Loucy (cell line): ENCODE measurements around the gene CDHR5.

ENCODE experiments used
- H2AFZ ChIP-seq: fragments of 200-600 bp; sonication (generic); 2 replicates; pipeline ENCODE4 v1.6.0; 2016; ENCODE audit warnings: antibody characterized with exemption, mild to moderate bottlenecking, low read length, moderate library complexity
- H3F3A ChIP-seq: fragments of 200-600 bp; 2 replicates; pipeline ENCODE4 v1.6.0; 2016; ENCODE audit warnings: antibody characterized with exemption, low read depth, mild to moderate bottlenecking
- H3K27me3 ChIP-seq: fragments of 200-600 bp; sonication (generic); 2 replicates; pipeline ENCODE4 v1.6.1; 2014; ENCODE audit warnings: low read length, mild to moderate bottlenecking; ENCODE audit not compliant: insufficient read depth, poor library complexity, severe bottlenecking
- H3K36me3 ChIP-seq: fragments of 200-600 bp; sonication (generic); 2 replicates; pipeline ENCODE4 v1.6.1; 2016; ENCODE audit warnings: low read length; ENCODE audit not compliant: insufficient read depth
- H3K4me1 ChIP-seq: fragments of 200-600 bp; sonication (generic); 2 replicates; pipeline ENCODE4 v1.5.1; 2014; ENCODE audit warnings: low read length, mild to moderate bottlenecking; ENCODE audit not compliant: insufficient read depth, poor library complexity, severe bottlenecking
- H3K4me2 ChIP-seq: fragments of 200-600 bp; sonication (generic); 2 replicates; pipeline ENCODE4 v1.6.0; 2014; ENCODE audit warnings: antibody characterized with exemption, low read length, low read depth, mild to moderate bottlenecking; ENCODE audit not compliant: poor library complexity, severe bottlenecking
- H3K4me3 ChIP-seq: fragments of 200-600 bp; sonication (generic); 2 replicates; pipeline ENCODE4 v1.5.1; 2014; ENCODE audit warnings: low read length, mild to moderate bottlenecking, mixed read lengths; ENCODE audit not compliant: poor library complexity, severe bottlenecking
- H3K79me2 ChIP-seq: fragments of 200-600 bp; sonication (generic); 2 replicates; pipeline ENCODE4 v1.6.1; 2014; ENCODE audit warnings: low read length; ENCODE audit not compliant: insufficient read depth
- H3K9ac ChIP-seq: fragments of 200-600 bp; sonication (generic); 2 replicates; pipeline ENCODE4 v1.6.0; 2014; ENCODE audit warnings: mild to moderate bottlenecking, low read depth, low read length, moderate library complexity; ENCODE audit not compliant: poor library complexity, severe bottlenecking
- H3K9me2 ChIP-seq: fragments of 200-600 bp; sonication (generic); replicated peaks from 2 replicates; pipeline ENCODE4 v1.6.1; 2016; ENCODE audit warnings: low read depth, low read length, mixed read lengths
- H3K9me3 ChIP-seq: fragments of 200-600 bp; sonication (generic); 2 replicates; pipeline ENCODE4 v1.6.1; 2014; ENCODE audit warnings: mild to moderate bottlenecking, antibody characterized with exemption, low read length, low read depth; ENCODE audit not compliant: insufficient read depth
- H4K20me1 ChIP-seq: fragments of 200-600 bp; sonication (generic); 2 replicates; pipeline ENCODE4 v1.6.0; 2014; ENCODE audit warnings: antibody characterized with exemption, low read length, mild to moderate bottlenecking; ENCODE audit not compliant: insufficient read depth, poor library complexity, severe bottlenecking
- EZH2phosphoT487 ChIP-seq: fragments of 200-600 bp; IDR thresholded peaks from 2 replicates; pipeline ENCODE4 v1.6.1; 2018; ENCODE audit warnings: antibody characterized with exemption, mild to moderate bottlenecking, moderate library complexity, borderline replicate concordance
- TF ChIP-seq, protein P1 (sequence below): fragments of 200-600 bp; sonication (generic); conservative IDR thresholded peaks from 2 replicates; pipeline ENCODE4 v1.5.1; 2014; ENCODE audit warnings: mild to moderate bottlenecking, antibody characterized with exemption, low read length

CDHR5 gene

DNA sequence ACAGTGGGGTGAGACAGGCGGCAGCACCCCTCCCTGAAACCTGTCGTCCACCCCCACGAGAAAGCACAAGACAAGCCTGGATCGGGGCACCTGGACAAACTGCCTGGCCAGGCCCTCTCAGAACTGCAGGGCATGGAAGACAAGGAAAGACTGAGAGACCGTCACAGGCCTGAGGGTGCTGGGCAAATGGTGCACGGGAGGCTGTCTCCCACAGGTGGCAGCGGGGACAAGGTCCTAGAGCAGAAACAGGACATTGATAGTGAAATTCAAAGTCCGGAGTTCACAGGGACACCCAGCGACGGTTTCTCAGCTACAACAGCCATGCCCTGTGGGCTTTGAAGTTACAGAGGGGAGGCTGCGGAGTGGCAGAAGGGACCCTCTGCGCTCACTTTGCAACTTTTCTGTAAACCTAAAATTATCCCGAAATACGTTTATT is 33.0 kb upstream of the CDHR5 start:
- no peaks in the 10 kb centered on the region for H3F3A ChIP-seq
- no peaks in the 10 kb centered on the region for H3K79me2 ChIP-seq
- no peaks in the 10 kb centered on the region for H3K4me1 ChIP-seq
- H3K4me3 ChIP-seq = no peak overlapping the region
- H3K4me2 ChIP-seq = no peak overlapping the region
- H3K9me3 ChIP-seq = no peaks in the 10 kb centered on the region
- no peaks in the 10 kb centered on the region for H4K20me1 ChIP-seq
- H3K27me3 ChIP-seq = no peaks in the 10 kb centered on the region
- H2AFZ ChIP-seq = no peak overlapping the region
- no peaks in the 10 kb centered on the region for H3K9me2 ChIP-seq
- no peak overlapping the region for H3K9ac ChIP-seq
- H3K36me3 ChIP-seq = peaks cover 41% of the 10 kb centered on the region; the same call in 1 of the 2 replicates
- TF ChIP-seq EZH2phosphoT487 = no peak
- TF ChIP-seq, protein P1, sequence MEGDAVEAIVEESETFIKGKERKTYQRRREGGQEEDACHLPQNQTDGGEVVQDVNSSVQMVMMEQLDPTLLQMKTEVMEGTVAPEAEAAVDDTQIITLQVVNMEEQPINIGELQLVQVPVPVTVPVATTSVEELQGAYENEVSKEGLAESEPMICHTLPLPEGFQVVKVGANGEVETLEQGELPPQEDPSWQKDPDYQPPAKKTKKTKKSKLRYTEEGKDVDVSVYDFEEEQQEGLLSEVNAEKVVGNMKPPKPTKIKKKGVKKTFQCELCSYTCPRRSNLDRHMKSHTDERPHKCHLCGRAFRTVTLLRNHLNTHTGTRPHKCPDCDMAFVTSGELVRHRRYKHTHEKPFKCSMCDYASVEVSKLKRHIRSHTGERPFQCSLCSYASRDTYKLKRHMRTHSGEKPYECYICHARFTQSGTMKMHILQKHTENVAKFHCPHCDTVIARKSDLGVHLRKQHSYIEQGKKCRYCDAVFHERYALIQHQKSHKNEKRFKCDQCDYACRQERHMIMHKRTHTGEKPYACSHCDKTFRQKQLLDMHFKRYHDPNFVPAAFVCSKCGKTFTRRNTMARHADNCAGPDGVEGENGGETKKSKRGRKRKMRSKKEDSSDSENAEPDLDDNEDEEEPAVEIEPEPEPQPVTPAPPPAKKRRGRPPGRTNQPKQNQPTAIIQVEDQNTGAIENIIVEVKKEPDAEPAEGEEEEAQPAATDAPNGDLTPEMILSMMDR = no peak

- no peaks in the 10 kb centered on the region for H4K20me1 ChIP-seq
- H3K27me3 ChIP-seq = no peaks in the 10 kb centered on the region
- H3K9me3 ChIP-seq = no peaks in the 10 kb centered on the region
- peaks cover 45% of the 10 kb centered on the region; the same call in 1 of the 2 replicates for H3K36me3 ChIP-seq
- TF ChIP-seq, protein P1 = no peak
- TF ChIP-seq EZH2phosphoT487 = no peak
- H3F3A ChIP-seq = no peaks in the 10 kb centered on the region
- H3K4me2 ChIP-seq = no peak overlapping the region
- H3K79me2 ChIP-seq = no peaks in the 10 kb centered on the region
- no peaks in the 10 kb centered on the region for H3K9me2 ChIP-seq
- no peak overlapping the region for H3K9ac ChIP-seq
- no peak overlapping the region for H3K4me3 ChIP-seq
- H3K4me1 ChIP-seq = no peaks in the 10 kb centered on the region
- H2AFZ ChIP-seq = no peak overlapping the region
These were observed 32.1 kb upstream of the CDHR5 start for GRCh38 chr11:656866-657265.

DNA sequence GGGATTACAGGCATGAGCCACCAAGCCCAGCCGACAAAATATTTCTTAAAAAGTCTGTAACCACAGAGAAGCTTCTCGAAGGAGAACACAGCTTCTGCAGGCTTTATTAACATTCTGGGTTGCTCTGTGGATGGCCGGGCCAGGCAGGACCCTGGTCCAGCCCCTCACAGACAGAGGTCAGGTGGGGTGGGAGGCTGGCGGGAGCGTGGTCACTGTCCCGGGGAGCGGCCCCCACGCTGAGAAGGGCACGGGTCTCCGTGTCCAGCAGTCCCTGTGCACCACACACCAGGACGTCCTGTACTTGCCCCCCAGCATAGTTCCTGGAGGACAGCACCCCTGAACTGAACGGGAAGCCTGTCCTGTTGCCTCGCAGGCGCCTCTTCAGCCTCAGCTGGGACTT is 31.7 kb upstream of the CDHR5 start:
- Histone ChIP-seq H3K9ac (no peak overlapping the region), H3K27me3 (no peaks in the 10 kb centered on the region), H3F3A (no peaks in the 10 kb centered on the region), H3K4me1 (no peaks in the 10 kb centered on the region), H3K4me2 (no peak overlapping the region), H3K36me3 (peaks cover 49% of the 10 kb centered on the region; the same call in 1 of the 2 replicates), H3K4me3 (no peak overlapping the region), H2AFZ (no peak overlapping the region), H4K20me1 (no peaks in the 10 kb centered on the region), H3K9me3 (no peaks in the 10 kb centered on the region), H3K79me2 (no peaks in the 10 kb centered on the region), H3K9me2 (no peaks in the 10 kb centered on the region)
- no peak for TF ChIP-seq EZH2phosphoT487
- TF ChIP-seq, protein P1 = no peak
